ENCODE results near the gene UBTD1. TPM values are rescaled to one million over a fixed set of nuclear protein-coding genes. Genes with fewer than 3 reads are reported as not detected.

UBTD1 gene
- total and polyA plus RNA-seq, 5 donors from 2014 or later = 0.22 to 2.2 (median 1.8) TPM

DNA sequence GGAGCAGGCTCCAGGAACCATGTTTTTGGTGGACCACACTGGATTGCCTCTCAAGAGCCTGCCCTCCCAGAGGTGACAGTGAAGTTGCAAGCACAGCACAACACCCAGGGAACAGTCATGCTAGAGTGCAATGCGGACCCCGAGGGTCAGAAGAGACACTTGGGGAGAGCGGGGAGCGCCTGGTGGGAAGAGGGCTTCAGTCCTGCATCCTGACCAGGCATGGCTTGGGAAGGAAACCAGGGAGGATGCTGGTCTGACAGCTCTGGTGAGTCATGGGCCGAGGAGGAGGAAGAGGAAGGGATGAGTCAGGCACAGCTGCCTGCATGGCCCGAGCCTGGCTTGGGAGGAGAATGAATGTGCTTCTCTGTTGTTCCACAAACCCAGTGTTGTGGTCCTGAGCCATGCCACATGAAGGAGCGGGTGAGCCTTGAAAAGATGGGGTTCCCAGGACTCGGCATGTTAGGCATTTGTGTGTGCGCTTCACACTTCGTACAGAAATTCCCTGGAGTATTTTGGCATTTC, 44.4 kb downstream of the UBTD1 start:
- H3K4me1 ChIP-seq (ENCODE audit: control insufficient read depth, insufficient read depth, low read length, poor library complexity, severe bottlenecking) = no peaks in the 10 kb centered on the region
- Mint-ChIP-seq H3K27ac (peak overlapping the region in 2 of 3 donors; percentile 68 to 71), H3K4me3 (no peak overlapping the region), H3K27me3 (no peaks in the 10 kb centered on the region), H3K9me3 (no peaks in the 10 kb centered on the region), H3K4me1 (peaks cover 0 to 3% (median 0%) of the 10 kb centered on the region in 4 donors), H3K36me3 (no peaks in the 10 kb centered on the region)
- no peaks in the 10 kb centered on the region for H3K27me3 ChIP-seq (ENCODE audit: control insufficient read depth, insufficient read depth, low read length)
- DNase-seq (peak in 1 of 3 donors; percentile 20), ATAC-seq (ENCODE audit: low read depth in 2 of 2) (no peak)
- H3K27ac ChIP-seq (ENCODE audit: insufficient read depth, low read length, poor library complexity, severe bottlenecking) = no peak overlapping the region
- no peaks in the 10 kb centered on the region for H3K36me3 ChIP-seq (ENCODE audit: control insufficient read depth, insufficient read depth, low read length)
- no peak overlapping the region for H3K4me3 ChIP-seq (ENCODE audit: low read depth, low read length)
- no peaks in the 10 kb centered on the region for H3K9me3 ChIP-seq (ENCODE audit: control insufficient read depth in 2 of 2, low read length in 2 of 2)

GRCh38 chr10:97546456-97547270, 47.9 kb downstream of the UBTD1 start:
- Mint-ChIP-seq H3K27me3 (no peaks in the 10 kb centered on the region), H3K36me3 (no peaks in the 10 kb centered on the region), H3K4me3 (no peak overlapping the region), H3K27ac (no peak overlapping the region), H3K9me3 (no peaks in the 10 kb centered on the region), H3K4me1 (peaks cover 0 to 3% (median 0%) of the 10 kb centered on the region in 4 donors)
- Histone ChIP-seq H3K4me1 (ENCODE audit: control insufficient read depth, insufficient read depth, low read length, poor library complexity, severe bottlenecking) (no peaks in the 10 kb centered on the region), H3K27ac (ENCODE audit: insufficient read depth, low read length, poor library complexity, severe bottlenecking) (no peak overlapping the region), H3K27me3 (ENCODE audit: control insufficient read depth, insufficient read depth, low read length) (no peaks in the 10 kb centered on the region), H3K4me3 (ENCODE audit: low read depth, low read length) (no peak overlapping the region), H3K9me3 (ENCODE audit: control insufficient read depth in 2 of 2, low read length in 2 of 2) (no peaks in the 10 kb centered on the region), H3K36me3 (ENCODE audit: control insufficient read depth, insufficient read depth, low read length) (no peaks in the 10 kb centered on the region)
- ATAC-seq (ENCODE audit: low read depth in 2 of 2) (no peak), DNase-seq (no peak)

- H3K36me3 Mint-ChIP-seq = no peaks in the 10 kb centered on the region
- Histone ChIP-seq H3K27ac (ENCODE audit: insufficient read depth, low read length, poor library complexity, severe bottlenecking) (no peak overlapping the region), H3K4me3 (ENCODE audit: low read depth, low read length) (no peak overlapping the region), H3K9me3 (ENCODE audit: control insufficient read depth in 2 of 2, low read length in 2 of 2) (no peaks in the 10 kb centered on the region), H3K27me3 (ENCODE audit: control insufficient read depth, insufficient read depth, low read length) (no peaks in the 10 kb centered on the region), H3K36me3 (ENCODE audit: control insufficient read depth, insufficient read depth, low read length) (no peaks in the 10 kb centered on the region), H3K4me1 (ENCODE audit: control insufficient read depth, insufficient read depth, low read length, poor library complexity, severe bottlenecking) (no peaks in the 10 kb centered on the region)
- ATAC-seq (ENCODE audit: low read depth in 2 of 2) (no peak), DNase-seq (no peak)
- H3K4me3 Mint-ChIP-seq = no peak overlapping the region
- no peaks in the 10 kb centered on the region for H3K9me3 Mint-ChIP-seq
- H3K4me1 Mint-ChIP-seq = peaks cover 0 to 3% (median 0%) of the 10 kb centered on the region in 4 donors
- no peaks in the 10 kb centered on the region for H3K27me3 Mint-ChIP-seq
- no peak overlapping the region for H3K27ac Mint-ChIP-seq
Observed at GRCh38 chr10:97547271-97547600, 48.5 kb downstream of the UBTD1 start.

DNA sequence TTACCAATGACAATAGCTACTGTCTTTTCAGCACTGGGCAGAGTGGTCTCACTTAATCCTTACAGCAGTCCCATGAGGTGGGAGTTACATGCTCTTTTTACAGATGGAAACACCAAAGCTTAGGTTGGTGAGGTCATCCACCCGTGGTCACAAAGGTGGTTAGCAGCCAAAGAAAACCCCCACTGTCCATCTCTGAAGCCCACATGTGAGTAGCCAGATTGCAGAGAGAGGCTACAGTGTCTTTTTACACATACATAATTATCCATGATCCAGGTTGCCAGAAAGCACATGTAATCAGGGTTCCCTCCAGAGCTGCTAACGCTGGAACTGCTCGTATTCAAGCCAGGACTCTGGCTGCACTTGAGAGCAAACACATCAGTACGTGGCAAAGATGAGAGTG, 49.2 kb downstream of the UBTD1 start:
- Mint-ChIP-seq H3K27me3 (no peaks in the 10 kb centered on the region), H3K4me3 (no peak overlapping the region), H3K9me3 (no peaks in the 10 kb centered on the region), H3K27ac (no peak overlapping the region), H3K36me3 (no peaks in the 10 kb centered on the region), H3K4me1 (peaks cover 0 to 1% (median 0%) of the 10 kb centered on the region in 4 donors)
- Histone ChIP-seq H3K36me3 (ENCODE audit: control insufficient read depth, insufficient read depth, low read length) (no peaks in the 10 kb centered on the region), H3K27ac (ENCODE audit: insufficient read depth, low read length, poor library complexity, severe bottlenecking) (no peak overlapping the region), H3K9me3 (ENCODE audit: control insufficient read depth in 2 of 2, low read length in 2 of 2) (no peaks in the 10 kb centered on the region), H3K4me1 (ENCODE audit: control insufficient read depth, insufficient read depth, low read length, poor library complexity, severe bottlenecking) (no peaks in the 10 kb centered on the region), H3K27me3 (ENCODE audit: control insufficient read depth, insufficient read depth, low read length) (no peaks in the 10 kb centered on the region), H3K4me3 (ENCODE audit: low read depth, low read length) (no peak overlapping the region)
- DNase-seq = no peak
- no peak for ATAC-seq (ENCODE audit: low read depth in 2 of 2)

- no peaks in the 10 kb centered on the region for H3K36me3 ChIP-seq (ENCODE audit: control insufficient read depth, insufficient read depth, low read length)
- H3K27ac ChIP-seq (ENCODE audit: insufficient read depth, low read length, poor library complexity, severe bottlenecking) = no peak overlapping the region
- Mint-ChIP-seq H3K4me1 (peaks cover 0 to 4% (median 2%) of the 10 kb centered on the region in 4 donors), H3K27ac (no peak overlapping the region), H3K9me3 (no peaks in the 10 kb centered on the region), H3K27me3 (no peaks in the 10 kb centered on the region), H3K36me3 (no peaks in the 10 kb centered on the region), H3K4me3 (no peak overlapping the region)
- no peaks in the 10 kb centered on the region for H3K27me3 ChIP-seq (ENCODE audit: control insufficient read depth, insufficient read depth, low read length)
- H3K4me1 ChIP-seq (ENCODE audit: control insufficient read depth, insufficient read depth, low read length, poor library complexity, severe bottlenecking) = no peaks in the 10 kb centered on the region
- H3K4me3 ChIP-seq (ENCODE audit: low read depth, low read length) = no peak overlapping the region
- no peaks in the 10 kb centered on the region for H3K9me3 ChIP-seq (ENCODE audit: control insufficient read depth in 2 of 2, low read length in 2 of 2)
- no peak for DNase-seq
- no peak for ATAC-seq (ENCODE audit: low read depth in 2 of 2)
Observed at GRCh38 chr10:97548828-97549455, 50.2 kb downstream of the UBTD1 start.

DNA sequence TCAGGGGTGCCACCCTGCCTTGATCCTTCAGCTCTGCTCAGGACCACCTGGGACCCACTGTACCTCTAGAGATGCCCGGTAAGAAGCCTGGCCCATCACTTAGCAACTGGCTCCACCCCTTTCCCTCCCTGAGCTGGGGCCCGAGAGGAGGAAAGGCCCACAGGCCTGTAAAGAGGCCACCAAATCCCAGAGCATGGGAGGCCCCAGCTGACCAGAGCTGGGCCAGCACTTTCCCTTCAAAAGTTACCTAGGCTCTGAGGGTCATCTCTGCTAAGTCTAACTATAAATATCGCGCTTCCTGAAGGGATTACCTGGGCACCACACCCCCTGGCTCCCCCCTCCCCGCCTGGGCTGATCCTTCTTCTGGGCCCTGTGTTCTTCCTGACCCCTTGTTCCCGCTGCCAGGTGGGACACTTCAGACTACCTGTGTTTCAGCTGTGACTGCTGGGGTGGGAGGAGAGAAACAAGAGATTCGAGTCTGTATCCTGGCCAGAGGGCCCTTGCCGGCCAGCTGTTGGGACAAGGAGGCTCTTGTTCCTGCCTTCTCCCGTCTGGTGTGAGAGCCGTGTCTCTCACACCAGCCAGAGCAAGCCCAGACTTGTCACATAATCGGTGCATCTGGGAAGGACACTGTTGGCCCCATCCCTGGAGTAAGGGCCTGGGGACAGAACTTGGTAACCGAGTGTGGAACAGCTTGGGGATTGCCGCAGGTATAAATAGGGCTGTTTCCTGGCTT, 51.0 kb downstream of the UBTD1 start:
- peaks cover 0 to 4% (median 2%) of the 10 kb centered on the region in 4 donors for H3K4me1 Mint-ChIP-seq
- no peak overlapping the region for H3K4me3 Mint-ChIP-seq
- H3K27ac Mint-ChIP-seq = no peak overlapping the region
- no peaks in the 10 kb centered on the region for H3K27me3 Mint-ChIP-seq
- Histone ChIP-seq H3K27ac (ENCODE audit: insufficient read depth, low read length, poor library complexity, severe bottlenecking) (no peak overlapping the region), H3K36me3 (ENCODE audit: control insufficient read depth, insufficient read depth, low read length) (no peaks in the 10 kb centered on the region), H3K4me3 (ENCODE audit: low read depth, low read length) (no peak overlapping the region), H3K27me3 (ENCODE audit: control insufficient read depth, insufficient read depth, low read length) (no peaks in the 10 kb centered on the region), H3K4me1 (ENCODE audit: control insufficient read depth, insufficient read depth, low read length, poor library complexity, severe bottlenecking) (no peaks in the 10 kb centered on the region), H3K9me3 (ENCODE audit: control insufficient read depth in 2 of 2, low read length in 2 of 2) (no peaks in the 10 kb centered on the region)
- DNase-seq (no peak), ATAC-seq (ENCODE audit: low read depth in 2 of 2) (no peak)
- H3K36me3 Mint-ChIP-seq = no peaks in the 10 kb centered on the region
- no peaks in the 10 kb centered on the region for H3K9me3 Mint-ChIP-seq

- Histone ChIP-seq H3K9me3 (ENCODE audit: control insufficient read depth in 2 of 2, low read length in 2 of 2) (no peaks in the 10 kb centered on the region), H3K27me3 (ENCODE audit: control insufficient read depth, insufficient read depth, low read length) (no peaks in the 10 kb centered on the region), H3K4me1 (ENCODE audit: control insufficient read depth, insufficient read depth, low read length, poor library complexity, severe bottlenecking) (no peaks in the 10 kb centered on the region), H3K4me3 (ENCODE audit: low read depth, low read length) (no peak overlapping the region), H3K36me3 (ENCODE audit: control insufficient read depth, insufficient read depth, low read length) (no peaks in the 10 kb centered on the region), H3K27ac (ENCODE audit: insufficient read depth, low read length, poor library complexity, severe bottlenecking) (no peak overlapping the region)
- Mint-ChIP-seq H3K4me3 (no peak overlapping the region), H3K36me3 (no peaks in the 10 kb centered on the region), H3K9me3 (peaks cover 0 to 4% (median 0%) of the 10 kb centered on the region in 7 donors), H3K27ac (no peak overlapping the region), H3K4me1 (peaks cover 0 to 4% (median 2%) of the 10 kb centered on the region in 4 donors), H3K27me3 (no peaks in the 10 kb centered on the region)
- ATAC-seq (ENCODE audit: low read depth in 2 of 2) = no peak
- no peak for DNase-seq
Observed at GRCh38 chr10:97550336-97551149, 51.8 kb downstream of the UBTD1 start.
